Naive thymus-derived CD4-positive, alpha-beta T cell (primary cell): ENCODE data around the gene PXYLP1. TPM values are rescaled to one million over a fixed set of nuclear protein-coding genes. Genes with fewer than 3 reads are reported as not detected.
A peak's percentile ranks its signal among the peaks of the same experiment; 100 is the strongest.

Experiments used
- ATAC-seq: fragments of 150-1000 bp; cut with Tn5 transposase; 2 replicates; pipeline ENCODE4 v1.10.0; 2021; ENCODE audit warnings: mild to moderate bottlenecking, moderate library complexity
- CTCF ChIA-PET: fragments of 350-600 bp; sonication (Branson Sonifier 250); formaldehyde crosslinking; loops from one replicate; lab custom pipeline; 2021; ENCODE audit warnings: antibody characterized with exemption; lab: Charles Lee
- POLR2A ChIA-PET: fragments of 350-600 bp; sonication (Branson Sonifier 250); formaldehyde crosslinking; loops from one replicate; lab custom pipeline; 2021; ENCODE audit warnings: antibody characterized with exemption, inconsistent platforms; lab: Charles Lee
- DNase-seq, 9 donors: peaks; one replicate each; pipeline versions ENCODE4 v3.0.0 to v3.0.0-alpha.2; 2020 to 2022; ENCODE audit warnings: mixed read lengths in 1 of 9
- H3K27ac ChIP-seq: one replicate; pipeline ENCODE4 v1.7.0; 2013; ENCODE audit warnings: mild to moderate bottlenecking, low read depth, low read length, moderate library complexity
- H3K27me3 ChIP-seq, 2 donors: one replicate each; pipeline ENCODE4 v1.7.0; 2013; ENCODE audit warnings: low read length in 2 of 2, mild to moderate bottlenecking in 2 of 2, moderate library complexity in 2 of 2; ENCODE audit not compliant: control insufficient read depth in 2 of 2, insufficient read depth in 2 of 2
- H3K36me3 ChIP-seq, 3 experiments: 1 replicate in 2 of 3; 2 replicates in 1 of 3; pipeline ENCODE4 v1.7.0; 2013; ENCODE audit warnings: low read length in 3 of 3, mild to moderate bottlenecking in 3 of 3, moderate library complexity in 1 of 3; ENCODE audit not compliant: insufficient read depth in 3 of 3, control insufficient read depth in 2 of 3
- H3K4me1 ChIP-seq, 2 donors: one replicate each; pipeline ENCODE4 v1.7.0; 2013; ENCODE audit warnings: low read length in 2 of 2, mild to moderate bottlenecking in 2 of 2, moderate library complexity in 1 of 2; ENCODE audit not compliant: control insufficient read depth in 2 of 2, insufficient read depth in 2 of 2
- H3K4me3 ChIP-seq: 2 replicates; pipeline ENCODE4 v1.7.0; 2013; ENCODE audit warnings: mild to moderate bottlenecking, low read length
- H3K9me3 ChIP-seq, 3 experiments: 1 replicate in 2 of 3; 2 replicates in 1 of 3; pipeline ENCODE4 v1.7.0; 2013; ENCODE audit warnings: low read length in 3 of 3; ENCODE audit not compliant: control insufficient read depth in 2 of 3
- H3K27ac Mint-ChIP-seq, 9 donors: one replicate each; pipeline ENCODE4 v1.8.0; 2020 to 2022; ENCODE audit warnings: mixed read lengths in 9 of 9, mild to moderate bottlenecking in 8 of 9, moderate library complexity in 5 of 9, inconsistent platforms in 2 of 9
- H3K27me3 Mint-ChIP-seq, 5 donors: one replicate each; pipeline ENCODE4 v1.8.0; 2021 to 2022; ENCODE audit warnings: mixed read lengths in 5 of 5, mild to moderate bottlenecking in 1 of 5
- H3K36me3 Mint-ChIP-seq, 5 donors: one replicate each; pipeline ENCODE4 v1.8.0; 2020 to 2022; ENCODE audit warnings: mixed read lengths in 5 of 5, mild to moderate bottlenecking in 3 of 5, inconsistent platforms in 1 of 5
- H3K4me1 Mint-ChIP-seq, 7 donors: one replicate each; pipeline ENCODE4 v1.8.0; 2020 to 2022; ENCODE audit warnings: mixed read lengths in 7 of 7, mild to moderate bottlenecking in 3 of 7, inconsistent platforms in 1 of 7
- H3K4me3 Mint-ChIP-seq, 10 donors: one replicate each; pipeline ENCODE4 v1.8.0; 2020 to 2022; ENCODE audit warnings: mild to moderate bottlenecking in 10 of 10, mixed read lengths in 10 of 10, moderate library complexity in 6 of 10, inconsistent platforms in 2 of 10
- H3K9me3 Mint-ChIP-seq, 11 donors: one replicate each; pipeline ENCODE4 v1.8.0; 2020 to 2022; ENCODE audit warnings: mixed read lengths in 11 of 11, mild to moderate bottlenecking in 4 of 11, inconsistent platforms in 1 of 11, moderate library complexity in 1 of 11
- intact Hi-C, 2 donors: fragments of 100-400 bp; cut with micrococcal nuclease; formaldehyde crosslinking; loops; one replicate each; pipeline ENCODE4 v1.15.1; 2023
- polyA plus RNA-seq, 2 donors: library from polyadenylated mRNA; unstranded; fragments of 300-500 nt; fragmentation: Illumina TruSeq; gene quantifications; one replicate each; pipeline ENCODE4 v1.2.3, GENCODE V29; 2021
- total RNA-seq, 6 experiments: library from RNA in 5 of 6; stranded (reverse) in 5 of 6; gene quantifications; 1 replicate in 5 of 6; 2 replicates in 1 of 6; pipeline ENCODE4 v1.2.3 and lab custom pipeline; 2021 to 2026

Gene PXYLP1
- total and polyA plus RNA-seq, 7 experiments from 2014 or later = 15.8 to 40.9 (median 23.2) TPM

DNA sequence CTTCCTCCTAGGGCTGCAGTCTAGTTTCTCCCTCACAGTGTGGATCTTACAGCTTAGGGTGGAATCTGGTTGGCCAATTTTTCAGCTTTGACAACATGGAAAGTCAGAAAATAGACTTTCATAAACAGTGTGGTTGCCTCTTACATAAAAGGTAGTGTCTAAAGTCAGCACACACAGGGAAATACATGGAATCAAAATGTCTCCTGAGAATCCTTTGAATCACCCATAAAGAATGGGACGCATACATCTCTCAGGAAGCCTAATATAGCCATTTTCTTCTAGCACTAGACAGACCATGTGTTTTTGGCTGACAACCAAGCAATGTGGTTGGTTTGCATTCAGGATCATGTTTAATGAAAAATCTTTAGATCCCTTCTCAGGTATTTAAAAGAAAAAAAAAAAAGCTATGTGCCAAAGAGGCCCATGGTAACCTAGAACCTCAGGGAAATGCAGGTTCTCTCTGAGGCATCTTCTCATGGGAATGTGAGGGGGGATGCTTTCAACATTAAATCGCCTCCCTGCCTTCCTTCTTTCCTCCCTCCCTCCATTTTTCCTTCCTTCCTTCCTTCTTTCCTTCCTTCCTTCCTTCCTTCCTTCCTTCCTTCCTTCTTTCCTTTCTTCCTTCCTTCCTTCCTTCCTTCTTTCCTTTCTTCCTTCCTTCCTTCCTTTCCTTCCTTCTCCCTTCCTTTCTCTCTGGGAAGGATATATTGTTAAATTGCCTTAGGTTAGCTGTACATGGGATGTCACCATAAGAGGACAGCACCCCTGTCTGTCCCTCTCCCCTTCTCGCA, 102.4 kb downstream of the PXYLP1 start:
- Histone ChIP-seq H3K27me3 (no peaks in the 10 kb centered on the region), H3K9me3 (no peaks in the 10 kb centered on the region), H3K4me1 (no peaks in the 10 kb centered on the region), H3K4me3 (no peak overlapping the region), H3K36me3 (no peaks in the 10 kb centered on the region), H3K27ac (no peak overlapping the region)
- intact Hi-C loops = no loop called here
- H3K4me1 Mint-ChIP-seq = peaks cover 0 to 7% (median 0%) of the 10 kb centered on the region in 7 donors
- H3K36me3 Mint-ChIP-seq = peaks cover 0 to 8% (median 0%) of the 10 kb centered on the region in 5 donors
- ATAC-seq (no peak), DNase-seq (no peak)
- no peaks in the 10 kb centered on the region for H3K9me3 Mint-ChIP-seq
- H3K27ac Mint-ChIP-seq = no peak overlapping the region
- ChIA-PET POLR2A (interaction anchor here (0.7 to 0.8 kb wide), 2 partner anchors 11 to 91 kb away, joined by 3 to 4 read pairs; no protein-coding TSS in a partner anchor), CTCF (no interaction called here)
- H3K4me3 Mint-ChIP-seq = no peak overlapping the region
- peaks cover 0 to 10% (median 3%) of the 10 kb centered on the region in 5 donors for H3K27me3 Mint-ChIP-seq

GRCh38 chr3:141334627-141335250, 103.1 kb downstream of the PXYLP1 start:
- Mint-ChIP-seq H3K9me3 (no peaks in the 10 kb centered on the region), H3K27me3 (peaks cover 0 to 10% (median 3%) of the 10 kb centered on the region in 5 donors), H3K27ac (no peak overlapping the region), H3K4me1 (peaks cover 0 to 7% (median 0%) of the 10 kb centered on the region in 7 donors), H3K4me3 (no peak overlapping the region), H3K36me3 (peaks cover 0 to 5% (median 0%) of the 10 kb centered on the region in 5 donors)
- H3K4me3 ChIP-seq = no peak overlapping the region
- H3K36me3 ChIP-seq = no peaks in the 10 kb centered on the region
- H3K27ac ChIP-seq = no peak overlapping the region
- H3K9me3 ChIP-seq = no peaks in the 10 kb centered on the region
- intact Hi-C loops = no loop called here
- no peaks in the 10 kb centered on the region for H3K27me3 ChIP-seq
- CTCF ChIA-PET = no interaction called here
- ATAC-seq (no peak), DNase-seq (no peak)
- no peaks in the 10 kb centered on the region for H3K4me1 ChIP-seq
- POLR2A ChIA-PET = interaction anchor here (0.8 kb wide), 1 partner anchor 12 kb away, joined by 3 read pairs; no protein-coding TSS in a partner anchor

DNA sequence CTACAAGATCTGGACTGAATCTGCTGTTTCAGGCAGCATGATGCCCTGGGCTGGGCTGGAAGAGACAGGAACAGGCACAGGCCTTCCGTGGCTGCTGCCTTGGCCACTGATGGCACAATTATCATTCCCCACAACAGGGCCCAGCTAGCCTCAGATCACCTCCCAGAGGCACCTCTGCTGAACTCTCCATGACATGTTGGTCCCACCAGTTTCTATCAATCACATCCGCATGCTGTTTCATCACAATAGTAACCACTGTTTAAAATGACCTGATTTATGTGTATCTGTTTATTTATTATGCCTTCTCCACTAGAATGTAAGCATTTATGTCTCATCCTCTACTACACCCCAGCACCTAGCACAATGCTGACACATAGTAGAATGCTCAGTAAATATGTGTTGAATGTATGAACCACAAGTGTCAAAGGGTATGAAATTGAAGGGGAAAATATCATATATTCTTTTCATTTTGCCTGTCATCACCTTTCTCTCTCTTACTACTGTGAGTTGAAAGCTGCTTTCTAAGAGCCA, 104.0 kb downstream of the PXYLP1 start:
- Mint-ChIP-seq H3K4me1 (peaks cover 0 to 7% (median 0%) of the 10 kb centered on the region in 7 donors), H3K4me3 (no peak overlapping the region), H3K36me3 (peaks cover 0 to 5% (median 0%) of the 10 kb centered on the region in 5 donors), H3K9me3 (no peaks in the 10 kb centered on the region), H3K27me3 (peaks cover 0 to 10% (median 3%) of the 10 kb centered on the region in 5 donors), H3K27ac (no peak overlapping the region)
- no peaks in the 10 kb centered on the region for H3K27me3 ChIP-seq
- ChIA-PET CTCF (no interaction called here), POLR2A (interaction anchor here (1.3 kb wide), 1 partner anchor 31 kb away, joined by 3 read pairs; no protein-coding TSS in a partner anchor)
- DNase-seq (no peak), ATAC-seq (no peak)
- H3K27ac ChIP-seq = no peak overlapping the region
- H3K36me3 ChIP-seq = no peaks in the 10 kb centered on the region
- intact Hi-C loops = no loop called here
- no peaks in the 10 kb centered on the region for H3K9me3 ChIP-seq
- no peak overlapping the region for H3K4me3 ChIP-seq
- no peaks in the 10 kb centered on the region for H3K4me1 ChIP-seq

- Mint-ChIP-seq H3K9me3 (peaks cover 0 to 8% (median 0%) of the 10 kb centered on the region in 11 donors), H3K36me3 (peaks cover 0 to 5% (median 0%) of the 10 kb centered on the region in 5 donors), H3K4me1 (peaks cover 0 to 14% (median 0%) of the 10 kb centered on the region in 7 donors), H3K27ac (no peak overlapping the region), H3K4me3 (no peak overlapping the region), H3K27me3 (peaks cover 0 to 10% (median 8%) of the 10 kb centered on the region in 5 donors)
- ChIA-PET CTCF (interaction anchor here (0.6 to 0.9 kb wide), 2 partner anchors 15 to 33 kb away, joined by 3 to 4 read pairs; no protein-coding TSS in a partner anchor), POLR2A (interaction anchor here (1.3 kb wide), 1 partner anchor 32 kb away, joined by 3 read pairs; no protein-coding TSS in a partner anchor)
- no peak for DNase-seq
- Histone ChIP-seq H3K4me1 (no peaks in the 10 kb centered on the region), H3K9me3 (no peaks in the 10 kb centered on the region), H3K4me3 (no peak overlapping the region), H3K36me3 (no peaks in the 10 kb centered on the region), H3K27ac (no peak overlapping the region), H3K27me3 (no peaks in the 10 kb centered on the region)
- peak; percentile 47 for ATAC-seq
- intact Hi-C loops = no loop called here
Observed at GRCh38 chr3:141336672-141337522, 105.3 kb downstream of the PXYLP1 start.

- H3K27ac Mint-ChIP-seq = no peak overlapping the region
- Histone ChIP-seq H3K27ac (no peak overlapping the region), H3K36me3 (no peaks in the 10 kb centered on the region), H3K9me3 (no peaks in the 10 kb centered on the region), H3K4me1 (no peaks in the 10 kb centered on the region), H3K27me3 (no peaks in the 10 kb centered on the region), H3K4me3 (no peak overlapping the region)
- H3K9me3 Mint-ChIP-seq = peaks cover 0 to 8% (median 0%) of the 10 kb centered on the region in 11 donors
- intact Hi-C loops = no loop called here
- H3K27me3 Mint-ChIP-seq = peaks cover 0 to 10% (median 8%) of the 10 kb centered on the region in 5 donors
- ChIA-PET POLR2A (no interaction called here), CTCF (interaction anchor here (0.9 kb wide), 1 partner anchor 34 kb away, joined by 3 read pairs; no protein-coding TSS in a partner anchor)
- H3K4me3 Mint-ChIP-seq = no peak overlapping the region
- peaks cover 0 to 10% (median 0%) of the 10 kb centered on the region in 7 donors for H3K4me1 Mint-ChIP-seq
- peaks cover 0 to 5% (median 0%) of the 10 kb centered on the region in 5 donors for H3K36me3 Mint-ChIP-seq
- DNase-seq (no peak), ATAC-seq (peak; percentile 41)
Observed at GRCh38 chr3:141337523-141337854, 105.9 kb downstream of the PXYLP1 start.

DNA sequence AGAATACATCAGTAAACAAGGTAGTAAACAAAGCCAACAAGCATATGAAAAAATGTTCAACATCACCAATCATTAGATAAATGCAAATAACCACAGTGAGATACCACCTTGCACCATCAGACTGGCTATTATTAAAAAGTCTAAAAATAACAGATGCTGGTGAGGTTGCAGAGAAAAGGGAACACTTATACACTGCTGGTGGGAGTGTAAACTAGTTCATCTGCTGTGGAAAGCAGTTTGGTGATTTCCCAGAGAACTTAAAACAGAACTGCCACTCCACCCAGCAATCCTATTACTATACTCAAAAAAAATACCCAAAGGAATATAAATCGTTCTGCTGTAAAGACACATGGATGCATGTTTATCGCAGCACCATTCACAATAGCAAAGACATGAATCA, 106.4 kb downstream of the PXYLP1 start:
- H3K4me3 ChIP-seq = no peak overlapping the region
- H3K27ac ChIP-seq = no peak overlapping the region
- Mint-ChIP-seq H3K36me3 (peaks cover 0 to 6% (median 4%) of the 10 kb centered on the region in 5 donors), H3K4me1 (peaks cover 0 to 7% (median 0%) of the 10 kb centered on the region in 7 donors), H3K9me3 (peaks cover 0 to 8% (median 0%) of the 10 kb centered on the region in 11 donors), H3K27me3 (peaks cover 0 to 12% (median 10%) of the 10 kb centered on the region in 5 donors), H3K27ac (no peak overlapping the region), H3K4me3 (no peak overlapping the region)
- ChIA-PET CTCF (no interaction called here), POLR2A (no interaction called here)
- intact Hi-C loops = no loop called here
- no peaks in the 10 kb centered on the region for H3K27me3 ChIP-seq
- no peaks in the 10 kb centered on the region for H3K9me3 ChIP-seq
- H3K4me1 ChIP-seq = no peaks in the 10 kb centered on the region
- ATAC-seq (no peak), DNase-seq (no peak)
- H3K36me3 ChIP-seq = no peaks in the 10 kb centered on the region
